Inflammatory macrophage (primary cell): Measurements from ENCODE around the gene LAMA3.

Experiments
- DNase-seq, 2 donors: peaks; one replicate each; pipeline ENCODE4 v3.0.0-alpha.2; 2020 to 2022

The LAMA3 gene

DNA sequence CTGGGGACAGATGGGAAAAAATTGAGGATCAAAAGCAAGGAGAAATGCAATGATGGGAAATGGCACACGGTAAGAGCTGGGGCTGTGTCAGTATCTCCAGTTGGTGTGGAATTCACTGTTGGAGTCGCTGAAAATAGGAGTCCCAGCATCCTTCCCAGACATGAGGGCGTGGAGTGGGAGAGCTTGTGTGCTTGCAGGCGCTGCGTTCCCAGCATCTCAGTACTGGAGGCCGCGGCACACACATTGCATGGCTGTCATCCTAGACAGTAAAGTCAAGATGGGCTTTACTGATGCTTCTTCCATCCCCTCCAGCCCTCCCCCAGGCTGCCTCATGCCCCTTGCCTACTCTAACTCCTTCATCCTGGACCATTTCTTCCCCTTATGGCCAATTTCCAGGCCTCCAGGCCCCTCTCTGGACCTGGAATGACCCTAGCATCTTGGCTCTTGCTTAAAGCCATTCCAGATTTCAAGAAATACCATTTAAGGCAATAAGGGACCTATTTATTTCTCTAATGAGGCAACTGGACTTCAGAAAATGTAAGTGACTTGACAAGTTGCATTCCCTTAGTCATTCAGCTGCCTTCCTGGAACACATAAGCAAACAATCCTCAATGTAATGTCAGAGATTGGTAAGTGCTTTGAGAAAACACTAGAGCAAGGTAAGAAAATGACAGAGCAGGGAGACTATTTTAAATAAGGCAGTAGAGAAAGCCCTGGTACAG is 254.8 kb downstream of the LAMA3 start:
- no peak for DNase-seq

DNA sequence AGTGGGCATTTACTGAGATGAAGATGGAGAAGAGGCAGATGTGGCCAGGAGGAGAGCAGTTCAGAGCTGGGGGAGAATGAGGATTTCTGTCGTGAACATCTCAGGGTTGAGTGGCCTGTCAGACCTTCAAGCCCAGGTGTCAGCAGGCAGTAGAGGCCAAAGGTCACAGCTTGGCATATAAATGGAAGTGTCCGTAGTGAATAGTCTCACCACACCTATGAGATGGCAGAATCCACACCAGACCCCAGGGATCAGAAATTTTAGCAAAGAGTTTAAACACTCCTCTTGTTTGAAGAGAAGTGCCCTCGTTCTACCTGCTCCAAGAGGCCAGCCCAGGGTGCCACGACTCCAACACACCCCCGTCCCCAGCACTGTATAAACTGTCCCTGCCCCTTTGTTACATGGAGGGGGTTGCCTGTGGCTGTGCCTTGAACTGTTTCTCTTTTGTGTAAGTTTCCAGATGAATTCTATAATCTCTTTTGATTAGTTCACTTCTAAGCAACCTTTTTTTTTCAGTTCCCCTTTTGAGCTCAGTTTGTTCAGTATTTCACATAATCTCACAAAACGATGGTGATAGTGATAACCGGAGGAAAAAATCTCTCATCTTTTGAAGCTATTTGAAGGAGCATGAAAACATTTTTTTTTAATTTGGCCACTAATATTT is 256.3 kb downstream of the LAMA3 start:
- DNase-seq = no peak

DNA sequence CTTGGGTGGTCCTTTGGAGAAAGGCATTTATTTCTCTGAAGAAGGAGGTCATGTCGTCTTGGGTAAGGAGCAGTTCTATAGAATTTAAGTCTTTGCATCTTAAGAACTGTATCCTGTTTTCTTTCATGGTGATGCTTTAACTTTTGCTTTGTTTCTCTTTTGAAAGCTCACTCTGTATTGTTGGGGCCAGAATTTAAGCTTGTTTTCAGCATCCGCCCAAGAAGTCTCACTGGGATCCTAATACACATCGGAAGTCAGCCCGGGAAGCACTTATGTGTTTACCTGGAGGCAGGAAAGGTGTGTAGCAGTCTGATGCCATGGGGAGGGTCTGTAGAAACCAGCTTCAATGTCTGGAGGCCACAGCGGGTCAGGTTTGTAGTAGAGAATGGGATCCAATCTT is 260.6 kb downstream of the LAMA3 start:
- no peak for DNase-seq

DNA sequence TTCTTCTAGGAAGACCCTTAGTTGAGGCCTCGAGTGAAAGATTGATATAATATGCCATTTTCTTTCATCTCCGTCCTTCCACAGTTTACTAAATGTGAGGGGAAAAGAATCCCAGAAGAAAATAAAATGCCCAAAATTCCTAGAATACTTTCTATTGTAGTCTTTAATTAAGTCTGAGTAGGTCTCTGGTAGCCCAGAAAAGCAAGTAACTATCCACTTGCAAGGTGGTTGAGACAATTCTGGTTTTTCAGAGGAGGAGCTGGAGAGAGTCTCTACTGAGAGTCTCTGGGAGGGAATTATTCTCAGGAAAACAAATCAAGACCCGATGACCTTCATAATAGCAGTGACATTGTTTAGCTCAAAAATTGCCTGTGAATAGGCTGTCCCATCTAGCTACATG is 261.4 kb downstream of the LAMA3 start:
- no peak for DNase-seq

DNA sequence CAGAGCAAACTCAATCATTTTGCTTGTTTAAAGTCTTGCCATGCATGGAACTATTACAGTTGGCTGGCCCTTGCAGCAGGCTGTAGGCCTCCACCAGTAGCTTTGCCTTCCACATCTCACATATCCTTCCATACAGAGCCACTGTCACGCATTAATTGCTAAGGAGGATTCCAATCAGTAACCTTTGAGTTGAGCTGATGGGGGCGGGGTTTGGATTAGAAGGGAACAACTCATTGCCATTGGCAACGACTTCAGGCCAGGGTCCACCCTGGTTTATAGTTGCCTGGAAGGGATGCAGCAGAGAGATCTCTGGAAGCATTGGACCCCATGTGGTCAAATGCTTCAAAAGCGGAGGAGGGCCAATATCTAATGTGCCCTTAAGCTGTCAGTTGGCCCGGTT is 262.0 kb downstream of the LAMA3 start:
- DNase-seq = no peak

DNA sequence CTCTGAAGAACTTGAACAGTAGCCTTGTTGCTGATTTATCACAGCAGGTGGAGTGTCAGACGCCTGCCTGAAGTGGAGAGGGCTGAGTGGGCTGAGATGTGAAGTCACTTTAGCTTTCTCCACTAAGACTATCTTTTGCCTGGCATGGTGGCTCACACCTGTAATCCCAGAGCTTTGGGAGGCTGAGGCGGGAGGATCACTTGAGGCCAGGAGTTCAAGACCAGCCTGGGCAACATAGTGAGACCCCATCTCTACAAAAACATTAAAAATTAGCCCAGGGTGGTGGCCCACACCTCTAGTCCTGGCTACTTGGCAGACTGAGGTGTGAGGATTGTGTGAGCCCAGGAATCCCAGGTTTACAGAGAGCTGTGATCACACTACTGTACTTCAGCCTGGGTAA is 264.7 kb downstream of the LAMA3 start:
- DNase-seq = no peak

DNA sequence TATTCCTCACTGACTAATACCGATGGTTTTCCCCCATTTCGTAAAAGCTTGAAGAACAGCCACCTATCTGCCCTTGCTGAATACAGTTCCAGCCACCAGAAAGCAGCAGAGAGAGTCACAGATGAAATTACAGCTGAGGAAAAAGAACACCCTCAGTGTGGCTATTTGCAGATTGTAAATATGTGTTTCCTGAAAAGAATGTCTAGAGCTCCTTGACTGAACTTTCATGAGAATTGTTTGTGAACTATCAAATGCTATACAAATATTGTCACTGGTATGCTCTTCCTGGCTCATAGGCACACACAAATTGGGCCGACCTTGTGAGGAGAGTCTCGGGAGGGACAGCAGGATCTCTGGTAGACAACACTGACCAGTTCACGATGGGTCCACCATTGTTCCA is 267.2 kb downstream of the LAMA3 start:
- no peak for DNase-seq

DNA sequence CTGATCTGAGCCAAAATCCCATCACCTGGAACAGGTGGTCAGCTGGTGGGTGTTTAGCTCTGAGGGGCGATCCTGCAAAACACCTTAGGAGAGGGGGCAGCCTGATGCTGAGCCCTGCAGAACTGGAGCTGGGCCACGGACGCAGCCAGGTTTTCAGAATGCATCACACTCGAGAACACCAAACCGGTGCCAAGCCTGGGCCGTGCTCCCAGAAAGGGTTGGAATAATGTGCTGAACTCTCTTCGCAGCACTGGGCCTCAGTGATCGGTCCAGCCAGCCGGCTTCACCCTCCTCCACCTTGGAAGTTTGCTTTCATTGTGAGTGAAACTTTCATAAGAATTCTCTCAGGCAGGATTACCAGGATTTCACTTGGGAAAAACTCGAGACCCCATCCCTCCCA is 268.8 kb downstream of the LAMA3 start:
- no peak for DNase-seq

DNA sequence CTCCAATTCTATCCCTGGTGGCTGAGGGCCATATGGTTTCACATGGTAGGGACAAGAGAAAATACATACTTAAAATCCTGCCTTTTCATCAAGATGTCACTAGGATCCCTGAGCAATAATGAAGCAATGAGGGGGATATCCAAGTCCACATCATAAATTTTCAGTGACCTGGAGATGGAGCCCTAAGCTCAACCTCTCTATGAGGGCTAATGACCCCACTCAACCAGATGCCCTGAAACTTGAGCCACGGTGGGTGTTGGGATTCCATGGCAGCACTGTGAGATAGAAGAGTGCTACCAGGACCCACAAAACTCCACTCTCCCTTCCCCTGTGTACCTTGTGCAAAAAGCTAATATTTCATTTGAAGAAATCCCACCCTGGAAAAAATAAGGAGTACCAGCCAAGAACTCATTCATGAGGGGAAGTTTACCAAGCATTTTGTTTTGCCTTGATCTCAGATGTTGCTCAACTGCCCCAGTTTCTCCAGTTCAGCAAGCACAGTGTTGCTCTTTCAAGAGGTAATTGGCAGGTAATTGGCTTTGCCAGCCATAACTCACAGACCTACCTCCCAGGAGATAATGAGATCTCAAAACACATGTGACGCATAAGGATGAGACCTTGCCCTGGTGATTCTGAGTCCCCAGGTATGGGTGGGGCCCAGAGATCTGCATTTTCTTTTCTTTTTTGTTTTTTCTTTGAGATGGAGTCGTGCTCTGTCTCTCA is 274.4 kb downstream of the LAMA3 start:
- DNase-seq = no peak

DNA sequence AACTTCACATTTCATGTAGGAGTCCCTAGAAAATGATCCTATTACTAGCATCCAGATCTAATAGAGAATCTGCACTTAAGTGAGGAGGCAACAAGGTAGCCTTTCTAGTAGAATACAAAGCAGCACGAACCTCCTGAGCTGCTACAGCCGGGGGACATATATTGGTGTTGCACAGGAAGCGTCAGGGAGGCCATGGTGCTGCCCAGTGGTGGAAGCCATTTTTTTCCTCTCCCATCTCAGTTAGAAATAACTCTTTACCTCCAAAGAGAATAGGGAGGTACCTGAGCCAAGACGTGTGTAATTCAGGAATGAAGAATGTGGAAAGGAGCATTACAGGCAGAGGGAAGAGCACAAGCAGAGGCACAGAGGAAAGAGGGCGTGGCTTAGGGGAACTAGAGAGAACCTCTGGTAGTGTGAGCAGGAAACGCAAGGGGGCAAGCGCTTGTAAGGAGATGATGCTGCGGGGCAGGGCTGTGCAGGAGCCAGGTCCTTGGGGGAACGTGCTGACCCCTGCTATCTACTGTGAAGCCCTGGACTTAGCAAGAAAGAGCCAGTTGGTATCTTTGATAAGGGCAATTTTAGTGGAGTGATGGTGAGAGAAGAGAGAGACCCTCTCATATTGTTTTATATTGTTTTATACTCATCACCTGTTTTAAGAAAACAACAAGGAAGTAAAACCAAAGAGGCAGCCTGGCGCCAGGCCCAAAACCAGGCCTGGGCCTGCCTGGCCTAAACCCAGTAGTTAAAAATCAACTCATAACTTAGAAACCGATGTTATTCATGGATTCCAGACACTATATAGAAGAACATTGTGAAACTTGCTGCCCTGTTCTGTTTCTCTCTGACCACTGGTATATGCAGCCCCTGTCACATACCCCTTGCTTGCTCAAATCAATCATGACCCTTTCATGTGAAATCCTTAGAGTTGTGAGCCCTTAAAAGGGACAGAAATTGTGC is 275.3 kb downstream of the LAMA3 start:
- no peak for DNase-seq

DNA sequence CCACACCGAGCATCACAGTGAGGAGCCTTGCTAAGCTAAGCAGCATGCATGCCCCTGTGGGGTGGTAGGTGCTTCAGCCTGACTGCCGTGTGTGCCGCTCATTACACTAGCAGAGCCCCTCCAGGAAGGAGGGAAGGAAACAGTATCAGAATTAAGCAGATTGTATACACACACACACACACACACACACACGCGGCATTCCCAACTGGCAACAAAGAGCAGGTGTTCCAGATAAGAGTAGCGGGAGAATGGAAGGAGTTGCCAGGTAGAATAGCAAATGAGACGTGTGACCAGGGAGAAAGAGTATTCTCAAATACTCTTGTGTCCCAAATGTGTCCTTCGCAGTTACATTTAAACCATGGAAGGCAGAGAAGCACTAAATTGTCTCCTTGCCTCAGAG is 277.7 kb downstream of the LAMA3 start:
- no peak for DNase-seq

DNA sequence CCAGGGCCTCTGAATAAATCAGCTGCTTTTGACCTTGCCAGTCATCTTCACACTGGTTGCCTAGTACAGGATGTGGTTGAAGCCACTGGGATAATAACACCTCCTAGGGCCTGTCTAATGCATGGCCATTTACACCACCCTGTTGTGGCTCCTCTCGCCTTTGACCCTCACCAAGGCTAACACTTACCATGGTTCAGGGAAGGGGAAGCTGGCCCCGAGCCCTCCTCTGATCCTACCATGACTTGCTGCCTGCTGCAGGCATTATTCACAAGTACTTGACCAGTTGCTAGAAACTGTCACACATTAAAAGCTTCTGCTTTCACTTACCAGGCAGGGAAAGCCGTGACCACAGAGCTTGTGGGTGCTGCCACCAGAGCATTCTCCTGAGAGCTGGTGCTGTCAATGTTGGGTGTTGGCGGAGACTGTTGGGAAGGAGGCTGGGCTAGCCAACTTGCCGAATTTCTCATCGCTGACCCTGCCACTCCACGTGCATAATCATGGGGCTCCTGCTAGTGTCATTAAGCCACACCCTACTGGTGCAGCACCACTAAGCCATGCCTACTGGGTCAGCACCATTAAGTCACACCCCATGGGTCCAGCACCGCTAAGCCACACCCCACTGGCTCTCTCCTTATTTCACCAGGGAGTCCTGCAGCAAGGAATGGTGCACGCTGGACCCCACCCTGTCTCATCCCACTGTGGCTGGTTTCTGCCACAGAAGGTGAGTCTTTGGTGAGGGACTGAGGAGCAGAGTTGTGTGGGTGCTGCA is 278.3 kb downstream of the LAMA3 start:
- peak; percentile 85 to 94 for DNase-seq

DNA sequence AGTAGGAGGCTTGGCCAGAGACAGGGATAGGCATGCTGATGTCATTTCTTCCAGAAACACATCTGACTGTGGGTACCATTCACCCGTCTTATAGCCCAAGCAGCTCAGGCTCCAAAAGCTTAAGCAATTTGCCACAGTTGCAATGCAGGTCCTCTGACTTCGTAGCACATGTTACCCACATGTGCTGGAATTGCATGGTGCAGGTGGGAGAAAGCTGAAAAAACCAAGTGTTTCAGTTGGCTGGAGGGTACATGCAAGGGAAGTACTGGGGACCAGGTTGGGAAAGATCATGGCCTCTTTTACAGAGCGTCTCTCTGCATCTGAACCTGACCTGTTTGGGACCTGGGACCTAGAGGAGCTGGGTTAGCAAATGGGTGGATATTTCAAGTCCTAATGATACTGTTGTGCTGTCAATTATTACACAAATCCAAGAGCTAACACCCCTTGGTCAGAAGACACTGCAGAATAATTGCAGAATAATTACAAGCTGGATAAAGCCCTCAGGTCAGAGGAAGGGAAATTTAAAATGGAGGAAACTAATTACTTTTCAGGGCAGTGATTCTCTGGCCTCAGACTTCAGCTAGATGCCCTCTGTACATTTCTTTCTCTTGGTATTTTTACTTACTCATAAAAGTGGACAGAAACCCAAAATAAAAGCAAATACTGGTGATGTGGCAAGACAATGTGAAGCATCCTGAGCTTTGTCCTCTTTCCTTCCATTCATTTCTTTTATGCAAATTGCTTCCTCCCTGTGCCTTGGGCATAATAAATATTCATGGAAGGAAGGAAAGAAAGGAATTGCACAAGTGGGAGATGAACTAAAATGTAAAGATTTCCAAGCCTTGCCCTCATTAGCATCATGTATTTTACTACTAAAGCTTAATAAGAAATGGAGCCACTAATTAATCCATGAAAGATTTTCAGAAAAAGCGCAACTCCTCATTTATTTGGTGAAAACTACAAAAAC is 279.7 kb downstream of the LAMA3 start:
- DNase-seq = peak in 1 of 2 donors; percentile 28

DNA sequence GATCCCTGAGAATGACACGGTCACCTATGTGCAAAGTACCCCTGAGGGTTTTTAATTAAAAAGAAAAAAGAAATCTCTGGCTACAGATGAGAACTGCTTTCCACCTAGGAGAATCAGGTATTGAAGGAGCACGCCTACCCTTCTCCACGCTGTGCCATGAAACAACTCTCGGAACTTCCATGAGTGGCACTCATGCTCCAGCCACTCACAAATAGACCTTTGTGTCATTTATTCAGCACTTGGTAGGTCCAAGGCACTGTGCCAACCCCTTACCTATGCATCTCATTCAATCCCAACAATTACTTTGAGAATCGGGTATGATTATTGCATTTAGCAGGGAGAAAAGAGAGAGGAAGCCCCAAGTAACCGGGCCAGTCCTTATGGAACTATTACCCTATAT is 280.4 kb downstream of the LAMA3 start:
- no peak for DNase-seq

DNA sequence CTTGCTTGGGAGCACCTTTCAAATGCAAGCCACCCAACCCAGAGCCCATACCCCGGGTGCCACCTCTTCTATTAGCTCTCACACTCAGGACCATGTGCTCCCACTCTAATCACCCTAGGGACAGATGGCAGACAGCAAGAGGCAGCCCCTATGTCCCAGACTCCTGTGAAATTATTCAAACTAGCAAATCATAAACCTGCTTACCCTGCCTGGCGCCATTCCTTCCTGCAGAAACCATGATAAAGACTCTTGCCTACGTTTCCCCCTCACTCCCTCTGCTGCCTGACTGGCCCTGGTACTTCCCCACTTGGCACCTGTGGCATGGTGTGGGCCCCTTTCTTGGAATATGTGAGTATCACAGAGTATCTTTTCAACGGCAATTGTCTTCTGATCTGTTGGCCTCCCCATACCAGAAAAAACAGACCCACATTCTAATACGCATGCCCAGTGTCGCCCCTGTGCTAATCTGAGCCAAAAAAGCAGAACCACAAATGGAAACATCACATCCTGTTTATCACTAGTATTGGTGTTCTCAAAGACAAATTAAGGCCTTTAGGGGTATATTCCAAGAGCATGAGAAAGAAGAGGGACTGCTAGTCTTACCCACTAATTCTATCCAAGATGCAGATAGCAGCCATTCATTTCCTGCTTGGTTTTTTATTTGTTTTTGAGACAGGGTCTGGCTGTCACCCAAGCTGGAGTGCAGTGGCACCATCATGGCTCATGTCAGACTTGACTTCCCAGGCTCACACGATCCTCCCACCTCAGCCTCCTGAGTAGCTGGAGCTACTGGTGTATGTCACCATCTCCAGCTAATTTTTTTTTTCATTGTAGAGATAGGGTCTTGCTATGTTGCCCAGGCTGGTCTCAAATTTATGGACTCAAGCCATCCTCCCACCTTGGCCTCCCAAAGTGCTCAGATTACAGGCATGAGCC is 281.2 kb downstream of the LAMA3 start:
- peak; percentile 12 to 31 for DNase-seq

DNA sequence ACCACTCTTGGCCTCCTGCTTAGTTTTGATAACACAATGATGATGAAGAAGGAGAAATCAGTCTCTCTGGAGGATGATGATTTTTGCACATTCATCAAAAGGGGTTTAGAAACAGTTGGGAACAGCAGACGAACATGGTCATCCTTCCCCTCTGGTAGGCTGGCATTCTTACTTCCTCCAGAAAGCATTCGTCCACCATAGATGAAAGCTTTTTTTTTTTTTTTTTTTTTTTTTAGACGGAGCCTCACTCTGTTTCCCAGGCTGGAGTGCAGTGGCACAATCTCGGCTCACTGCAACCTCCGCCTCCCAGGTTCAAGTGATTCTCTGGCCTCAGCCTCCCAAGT is 281.8 kb downstream of the LAMA3 start:
- DNase-seq = peak in 1 of 2 donors; percentile 7

DNA sequence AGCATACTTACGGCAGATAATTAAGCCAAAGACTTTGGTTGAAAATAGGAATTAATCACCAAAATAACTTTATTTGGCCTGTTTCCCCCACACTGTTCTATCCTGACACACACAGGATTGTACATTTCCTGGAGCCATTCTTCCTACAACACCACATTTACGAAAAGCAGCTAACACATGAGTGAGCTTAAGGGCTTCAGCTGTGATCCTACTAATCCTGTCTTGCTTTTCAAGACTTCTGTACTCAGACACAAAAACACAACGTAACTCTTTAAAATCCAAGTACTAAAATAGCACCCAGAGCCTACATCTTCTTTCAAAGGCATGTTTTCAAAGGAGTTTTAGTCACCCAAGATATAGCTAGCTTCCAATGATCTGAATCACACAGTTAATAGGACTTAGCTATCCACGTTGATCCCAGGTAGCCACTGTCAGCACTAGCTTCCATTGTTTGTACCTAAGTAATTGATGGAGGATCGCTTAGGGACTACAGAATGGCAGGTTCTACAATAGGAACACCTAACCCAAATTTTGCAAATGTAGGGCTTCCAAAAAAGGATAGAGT is 282.5 kb downstream of the LAMA3 start:
- no peak for DNase-seq

DNA sequence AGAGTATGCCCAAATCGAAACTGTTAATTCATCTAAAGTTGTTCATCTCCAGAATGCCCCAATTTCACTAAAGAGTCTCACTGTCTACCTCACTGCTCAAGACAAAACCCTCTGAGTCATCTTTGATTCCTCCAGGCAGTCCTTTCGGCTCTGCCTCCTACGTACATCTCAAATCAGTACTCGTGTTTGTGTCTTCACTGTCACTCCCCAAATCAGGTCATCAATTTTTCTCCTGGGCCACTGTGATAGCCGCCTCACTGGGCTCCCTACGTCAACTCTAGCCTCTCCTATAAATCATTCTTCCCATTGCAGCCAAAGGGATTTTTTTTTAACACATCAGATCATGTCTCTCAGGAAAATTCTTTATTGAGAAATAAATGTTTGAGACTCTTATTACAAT is 283.2 kb downstream of the LAMA3 start:
- DNase-seq = no peak

DNA sequence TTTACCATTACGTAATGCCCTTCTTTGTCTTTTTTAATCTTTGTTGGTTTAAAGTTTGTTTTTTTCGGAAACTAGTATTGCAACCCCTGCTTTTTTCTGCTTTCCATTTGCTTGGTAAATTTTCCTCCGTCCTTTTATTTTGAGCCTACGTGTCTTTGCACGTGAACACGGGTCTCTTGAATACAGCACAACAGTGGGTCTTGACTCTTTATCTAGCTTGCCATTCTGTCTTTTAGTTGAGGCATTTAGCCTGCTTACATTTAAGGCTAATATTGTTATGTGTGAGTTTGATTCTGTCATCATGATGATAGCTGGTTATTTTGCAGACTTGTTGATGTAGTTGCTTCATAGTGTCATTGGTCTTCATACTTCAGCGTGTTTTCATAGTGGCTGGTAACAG is 287.9 kb downstream of the LAMA3 start:
- peak in 1 of 2 donors; percentile 9 for DNase-seq
